Measurements from ENCODE around the gene C1orf198. TPM values are rescaled to one million over a fixed set of nuclear protein-coding genes. Genes with fewer than 3 reads are reported as not detected.

C1orf198 gene

GRCh38 chr1:230788561-230789275 lies 79.6 kb downstream of the C1orf198 start:
- Histone ChIP-seq H3K4me1 (ENCODE audit: control insufficient read depth, insufficient read depth, low read length) (no peaks in the 10 kb centered on the region), H3K27me3 (ENCODE audit: control insufficient read depth, insufficient read depth, low read length) (no peaks in the 10 kb centered on the region), H3K36me3 (ENCODE audit: insufficient read depth, low read length) (no peaks in the 10 kb centered on the region), H3K9ac (ENCODE audit: low read depth, low read length) (no peak overlapping the region), H3K9me3 (replicated peaks; ENCODE audit: low read length) (no peaks in the 10 kb centered on the region), H3K4me3 (ENCODE audit: low read length) (no peak overlapping the region), H3K4me2 (ENCODE audit: low read length) (no peak overlapping the region)

GRCh38 chr1:230787471-230787870 lies 80.8 kb downstream of the C1orf198 start:
- Histone ChIP-seq H3K4me3 (ENCODE audit: low read length) (no peak overlapping the region), H3K9ac (ENCODE audit: low read depth, low read length) (no peak overlapping the region), H3K4me2 (ENCODE audit: low read length) (no peak overlapping the region), H3K36me3 (ENCODE audit: insufficient read depth, low read length) (no peaks in the 10 kb centered on the region), H3K4me1 (ENCODE audit: control insufficient read depth, insufficient read depth, low read length) (no peaks in the 10 kb centered on the region), H3K9me3 (replicated peaks; ENCODE audit: low read length) (no peaks in the 10 kb centered on the region), H3K27me3 (ENCODE audit: control insufficient read depth, insufficient read depth, low read length) (no peaks in the 10 kb centered on the region)

Small RNAs within 50 kb of the gene (small RNA-seq; reads per million reads assigned to genes)
- gene RN7SL837P (not detected), gene RNA5SP79 (not detected)

Data from skeletal muscle satellite cell (primary cell).